NOMO-1 treated with dmso at 0.1 percent for 144 hours (cell line): ENCODE data around the gene MYL3.
"Not testable (repeated sequence)": the region's sequence is repeated elsewhere in the genome, so short reads cannot be mapped to it uniquely, and the experiment has no call there.

Experiments used
- DNase-seq: peaks from one replicate; lab custom pipeline; 2025; ENCODE audit not compliant: unreplicated experiment; lab: John Stamatoyannopoulos, UW

The MYL3 gene

DNA sequence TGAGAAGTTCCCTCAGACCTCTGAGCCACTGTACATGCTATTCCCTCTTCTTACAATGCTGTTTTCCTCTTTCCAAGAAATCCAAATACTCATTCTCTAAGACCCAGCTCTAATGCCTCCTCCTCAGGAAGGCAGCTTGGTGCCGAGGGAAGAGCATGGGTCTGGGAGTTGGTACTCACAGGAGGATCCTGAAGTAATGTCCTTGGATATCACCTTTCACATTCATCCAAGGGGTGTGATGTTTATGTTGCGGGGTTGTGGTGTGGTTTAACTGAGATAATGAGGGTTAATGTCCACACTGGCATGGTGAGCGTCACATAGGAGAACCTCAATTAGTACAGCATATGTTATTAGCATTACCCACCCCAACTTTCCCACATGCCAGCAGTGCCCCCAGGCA, 31.9 kb downstream of the MYL3 start:
- no peak for DNase-seq

DNA sequence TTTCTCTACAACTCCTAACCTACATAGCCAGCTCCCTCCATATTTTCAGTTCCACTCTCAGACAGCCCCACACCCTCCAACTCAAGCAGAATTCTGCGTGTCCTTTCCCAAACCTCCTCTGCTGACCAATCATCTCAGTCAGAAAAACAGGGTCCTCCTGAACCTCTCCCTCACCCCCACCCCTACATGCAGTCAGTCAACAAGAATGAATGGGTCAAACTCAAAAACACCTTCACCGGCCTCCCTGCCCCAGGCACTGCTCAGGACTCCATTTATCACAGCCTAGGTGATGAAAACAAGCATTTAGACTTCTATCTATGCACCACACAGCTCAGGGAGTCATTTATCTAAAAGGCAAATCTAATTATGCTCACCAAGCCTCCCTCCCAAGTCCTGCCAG, 32.4 kb downstream of the MYL3 start:
- DNase-seq = no peak

DNA sequence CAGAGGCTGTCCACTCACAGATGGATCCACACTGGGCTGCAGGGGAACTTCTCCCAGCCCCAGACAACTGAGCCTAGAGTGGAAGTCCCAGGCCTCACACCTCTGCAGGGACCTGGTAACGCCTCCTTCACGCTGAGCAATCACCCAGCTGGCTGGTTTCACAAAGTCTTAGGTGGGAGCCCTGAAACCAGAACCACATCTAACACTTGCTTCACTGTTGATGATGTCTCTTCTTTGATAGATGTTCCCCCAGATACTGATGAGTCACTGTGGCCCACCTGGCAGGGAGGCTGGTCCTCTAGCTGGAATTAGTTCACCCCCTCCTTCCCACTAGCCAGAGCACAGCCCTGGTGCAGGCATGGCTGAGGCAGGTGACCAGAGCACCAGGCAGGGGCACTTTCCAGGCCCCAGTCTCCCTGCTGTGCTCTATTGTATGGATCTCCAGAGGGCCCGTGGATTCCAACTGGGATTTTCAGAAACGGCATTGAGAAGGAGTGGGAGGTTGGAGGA, 33.5 kb downstream of the MYL3 start:
- no peak for DNase-seq

DNA sequence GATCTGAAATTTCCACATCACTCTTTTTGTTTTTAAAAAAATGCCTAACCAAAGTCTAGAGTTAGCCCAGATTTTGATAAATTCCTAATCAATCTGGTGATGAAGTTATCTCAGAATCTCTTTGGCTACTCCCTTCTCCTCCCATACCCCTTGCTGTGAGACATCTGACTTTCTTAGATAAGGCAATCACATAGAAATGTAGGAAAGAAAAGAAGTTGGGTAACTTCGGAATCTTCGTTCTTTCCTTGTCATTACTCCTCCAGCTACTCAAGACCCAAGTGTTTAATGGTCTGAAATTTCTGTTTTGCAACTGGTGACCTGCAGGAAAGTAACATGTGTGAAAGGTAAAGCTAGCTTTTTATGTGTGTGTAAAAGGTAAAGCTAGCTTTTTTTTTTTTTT, 37.8 kb downstream of the MYL3 start:
- no peak for DNase-seq

DNA sequence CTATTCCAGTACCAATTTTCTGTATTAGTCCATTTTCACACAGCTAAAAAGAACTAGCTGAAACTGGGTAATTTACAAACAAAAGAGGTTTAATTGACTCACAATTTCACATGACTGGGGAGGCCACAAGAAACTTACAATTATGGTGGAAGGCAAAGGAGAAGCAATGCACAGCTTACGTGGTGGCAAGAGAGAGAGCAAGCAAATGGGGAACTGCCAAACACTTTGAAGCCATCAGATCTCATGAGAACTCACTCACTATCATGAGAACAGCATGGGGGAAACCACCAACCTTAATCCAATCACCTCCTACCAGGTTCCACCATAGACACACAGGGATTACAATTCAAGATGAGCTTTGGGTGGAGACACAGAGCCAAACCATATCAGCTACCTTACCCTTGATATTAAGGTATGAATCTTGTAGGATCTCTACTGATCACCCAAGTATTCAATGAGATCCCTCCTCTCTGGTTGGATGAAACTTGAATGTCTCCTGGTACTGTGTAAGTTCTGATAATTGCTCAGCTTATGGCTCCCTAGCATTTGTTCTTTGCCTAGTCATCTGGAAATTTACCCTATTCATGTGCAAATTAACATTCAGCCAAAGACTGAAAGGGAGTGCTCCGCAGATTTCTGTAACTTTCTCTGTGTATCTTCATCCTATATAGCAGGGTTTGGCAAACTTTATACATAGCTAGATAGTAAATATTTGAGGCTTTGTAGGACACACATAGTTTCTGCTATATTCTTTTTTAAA, 38.9 kb downstream of the MYL3 start:
- no peak for DNase-seq

DNA sequence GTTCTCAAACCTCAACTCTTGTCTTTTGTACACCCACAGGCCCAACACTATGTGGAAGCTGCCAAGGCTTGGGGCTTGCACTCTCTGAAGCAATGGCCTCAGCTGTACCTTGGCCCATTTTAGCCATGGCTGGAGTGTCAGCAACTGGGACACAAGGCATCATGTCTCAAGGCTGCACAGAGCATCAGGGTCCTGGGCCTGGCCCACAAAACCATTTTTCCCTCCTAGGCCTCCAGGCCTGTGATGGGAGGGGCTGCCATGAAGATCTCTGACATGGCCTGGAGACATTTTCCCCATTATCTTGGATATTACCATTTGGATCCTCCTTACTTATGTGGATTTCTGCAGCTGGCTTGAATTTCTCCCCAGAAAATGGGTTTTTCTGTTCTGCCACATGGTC, 39.9 kb downstream of the MYL3 start:
- DNase-seq = not testable (repeated sequence)

DNA sequence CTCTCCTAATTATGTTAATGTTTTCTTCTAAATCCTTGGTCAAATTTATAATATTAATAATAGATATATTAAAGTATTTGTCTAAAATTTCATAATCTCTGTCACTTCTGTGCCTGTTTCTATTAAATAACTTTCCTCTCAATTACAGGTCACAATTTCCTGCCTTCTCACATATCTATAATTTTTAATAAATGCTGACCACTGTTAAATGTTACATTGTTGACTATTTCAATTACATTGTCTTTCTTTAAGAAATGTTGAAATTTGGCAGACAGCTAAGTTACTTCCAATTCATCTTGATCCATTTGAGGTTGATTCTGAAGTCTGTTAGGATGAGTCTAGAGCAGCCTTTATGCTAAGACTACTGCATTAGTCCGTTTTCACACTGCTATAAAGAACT, 41.7 kb downstream of the MYL3 start:
- DNase-seq = no peak

DNA sequence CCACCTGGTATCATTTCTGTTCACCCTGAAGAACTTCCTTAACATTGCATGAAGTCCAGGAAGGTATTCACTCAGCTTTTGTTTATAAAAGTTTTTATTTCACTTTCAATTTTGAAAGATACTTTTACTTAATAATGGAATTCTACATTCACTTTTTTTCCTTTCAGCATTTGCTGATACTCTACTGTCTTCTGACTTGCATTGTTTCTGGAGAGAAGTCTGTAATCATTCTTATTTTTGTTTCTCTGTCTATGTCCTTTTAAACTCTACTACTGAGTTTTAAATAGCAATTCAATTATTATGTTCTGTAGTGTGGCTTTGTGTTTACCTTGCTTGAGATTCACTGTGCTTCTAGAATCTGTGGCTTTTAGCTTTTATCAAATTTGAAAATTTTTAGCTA, 42.4 kb downstream of the MYL3 start:
- no peak for DNase-seq

DNA sequence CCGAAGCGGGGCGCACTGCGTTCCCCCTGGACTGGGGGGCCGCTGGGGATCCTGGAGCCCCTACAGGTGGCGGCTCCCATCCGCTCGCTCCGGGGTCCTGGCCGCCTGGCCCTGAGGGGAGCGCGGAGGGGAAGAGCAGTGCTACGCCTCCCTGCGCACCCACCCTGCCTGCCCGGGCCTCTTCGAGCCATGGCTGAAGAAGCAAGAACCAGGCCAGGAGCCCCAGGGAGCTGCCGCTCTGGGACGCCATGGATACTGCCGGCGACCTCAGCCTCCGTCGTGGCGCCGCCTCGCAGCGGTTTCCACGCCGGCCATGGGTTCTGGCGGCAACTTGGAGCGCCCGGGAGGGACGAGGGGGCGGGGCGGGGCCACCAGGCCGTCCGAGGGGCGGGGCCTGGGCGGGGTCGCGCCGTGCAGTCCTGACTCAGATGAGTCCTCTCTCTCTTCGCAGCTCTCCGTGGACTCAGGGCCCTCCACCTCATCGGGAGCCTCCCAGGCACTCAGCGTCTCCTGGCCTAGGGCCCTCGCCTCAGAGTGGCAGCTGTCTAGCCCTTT, 50.9 kb downstream of the MYL3 start:
- DNase-seq = no peak

DNA sequence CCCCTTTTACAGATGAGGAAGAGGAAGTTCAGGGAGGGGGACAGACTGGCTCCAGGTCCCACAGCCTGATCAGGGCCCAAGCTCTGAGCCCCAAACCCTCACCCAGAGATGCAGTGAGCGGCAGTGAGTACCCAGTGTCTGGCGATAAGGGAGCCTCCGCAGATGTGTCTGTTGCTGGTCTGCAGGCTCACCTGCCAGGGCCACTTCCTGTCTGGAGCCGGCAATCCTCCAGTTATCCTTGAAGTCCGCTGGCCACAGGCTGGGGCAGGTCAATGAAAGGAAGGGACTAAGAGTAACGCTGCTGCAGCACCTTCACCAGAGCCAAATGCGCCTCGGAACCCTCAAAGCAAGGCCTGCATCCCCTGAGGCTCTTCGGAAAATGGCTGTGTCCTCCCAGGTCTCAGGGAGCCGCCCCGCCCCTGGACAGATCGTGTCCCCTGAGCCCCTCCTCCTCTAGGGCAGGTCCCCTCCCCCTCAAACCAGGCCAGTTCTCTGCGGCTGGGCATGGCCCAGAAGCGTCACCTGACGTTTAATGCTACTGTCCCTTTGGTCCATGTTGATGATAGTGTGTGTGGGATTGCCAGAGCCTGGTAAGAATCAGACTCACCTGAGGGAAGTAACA, 51.5 kb downstream of the MYL3 start:
- DNase-seq = no peak

DNA sequence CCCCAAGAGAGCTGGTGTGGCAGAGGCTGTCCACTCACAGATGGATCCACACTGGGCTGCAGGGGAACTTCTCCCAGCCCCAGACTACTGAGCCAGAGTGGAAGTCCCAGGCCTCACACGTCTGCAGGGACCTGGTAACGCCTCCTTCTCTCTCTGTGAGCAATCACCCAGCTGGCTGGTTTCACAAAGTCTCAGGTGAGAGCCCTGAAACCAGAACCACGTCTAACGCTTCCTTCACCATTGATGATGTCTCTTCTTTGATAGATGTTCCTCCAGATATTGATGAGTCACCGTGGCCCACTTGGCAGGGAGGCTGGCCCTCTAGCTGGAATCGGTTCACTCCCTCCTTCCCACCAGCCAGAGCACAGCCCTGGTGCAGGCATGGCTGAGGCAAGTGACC, 54.5 kb downstream of the MYL3 start:
- not testable (repeated sequence) for DNase-seq
